Psoas muscle (tissue), 8 donors: Measurements from ENCODE around the gene OARD1. TPM values are rescaled to one million over a fixed set of nuclear protein-coding genes. Genes with fewer than 3 reads are reported as not detected.
A peak's percentile ranks its signal among the peaks of the same experiment; 100 is the strongest.

Experiments used
- ATAC-seq, 4 donors: fragments of 200-7000 bp; cut with Tn5 transposase; one replicate each; pipeline ENCODE4 v1.9.1; 2020; ENCODE audit warnings: moderate library complexity in 3 of 4, mild to moderate bottlenecking in 2 of 4
- DNase-seq, 2 donors: peaks; one replicate each; pipeline ENCODE4 v3.0.0-alpha.2; 2020
- H3K27ac ChIP-seq: fragments of 200-600 bp; one replicate; pipeline ENCODE4 v1.8.0; 2022
- H3K27me3 ChIP-seq, 3 donors: fragments of 200-600 bp in 1 of 3; one replicate each; pipeline versions ENCODE4 v1.6.1 to v1.8.0; 2013 to 2022; ENCODE audit warnings: low read length in 2 of 3, mild to moderate bottlenecking in 2 of 3, moderate library complexity in 1 of 3; ENCODE audit not compliant: insufficient read depth in 3 of 3
- H3K36me3 ChIP-seq, 2 donors: fragments of 200-600 bp in 1 of 2; one replicate each; pipeline versions ENCODE4 v1.6.1 to v1.8.0; 2013 to 2022; ENCODE audit warnings: low read depth in 1 of 2, mild to moderate bottlenecking in 1 of 2, moderate library complexity in 1 of 2; ENCODE audit not compliant: insufficient read depth in 1 of 2
- H3K4me1 ChIP-seq: fragments of 200-600 bp; one replicate; pipeline ENCODE4 v1.8.0; 2022
- H3K4me3 ChIP-seq: fragments of 200-600 bp; one replicate; pipeline ENCODE4 v1.8.0; 2022; ENCODE audit warnings: mild to moderate bottlenecking
- H3K9me3 ChIP-seq: fragments of 200-600 bp; one replicate; pipeline ENCODE4 v1.8.0; 2022
- CTCF ChIP-seq: fragments of 200-600 bp; IDR thresholded peaks from one replicate; pipeline ENCODE4 v1.8.0; 2022; ENCODE audit warnings: antibody characterized with exemption
- WGBS, 3 donors: extraction: QIAGEN DNeasy Blood & Tissue Kit; methylation state at CpG; one replicate each; pipeline versions ENCODE4 v1.1.6 to v1.1.7; 2013; 5-methylcytosine and 5-hydroxymethylcytosine counted together
- intact Hi-C, 2 donors: fragments of 100-400 bp; cut with DNase I; formaldehyde crosslinking; loops; one replicate each; pipeline versions ENCODE4 v1.11.0 to v1.14.2; 2022
- polyA plus RNA-seq, 3 donors: library from polyadenylated mRNA; stranded (reverse); fragments of 200-250 nt; gene quantifications; one replicate each; pipeline ENCODE4 v1.2.3, GENCODE V29; 2013
- total RNA-seq, 4 donors: library from RNA; stranded (reverse); fragmentation: NEBNext Ultra II Directional in 2 of 4; extraction: Animal tissue kit (Norgen Biotek cat#: 25700) in 2 of 4; gene quantifications; one replicate each; pipeline versions ENCODE4 v1.2.1 to v1.2.4, GENCODE V29; 2021 to 2023
- donor health status: healthy with polysubstance abuse.
- donor health status: DM: no; HTN: no; CAD: no; lungs with moderate emphysema.
- donor health status: Bipolar disorder and iron deficiency.
- donor health status: healthy.
- donor health status: DM: yes; HTN: yes; CAD: no.
- donor health status: DM: no; HTN: no; CAD: no.
- donor health status: DM: no; HTN: no; CAD: no.
- donor health status: DM: yes; HTN: yes; CAD: no.

Gene OARD1
- total and polyA plus RNA-seq, 7 donors, result 13.5 to 74.6 (median 23.4) TPM

DNA sequence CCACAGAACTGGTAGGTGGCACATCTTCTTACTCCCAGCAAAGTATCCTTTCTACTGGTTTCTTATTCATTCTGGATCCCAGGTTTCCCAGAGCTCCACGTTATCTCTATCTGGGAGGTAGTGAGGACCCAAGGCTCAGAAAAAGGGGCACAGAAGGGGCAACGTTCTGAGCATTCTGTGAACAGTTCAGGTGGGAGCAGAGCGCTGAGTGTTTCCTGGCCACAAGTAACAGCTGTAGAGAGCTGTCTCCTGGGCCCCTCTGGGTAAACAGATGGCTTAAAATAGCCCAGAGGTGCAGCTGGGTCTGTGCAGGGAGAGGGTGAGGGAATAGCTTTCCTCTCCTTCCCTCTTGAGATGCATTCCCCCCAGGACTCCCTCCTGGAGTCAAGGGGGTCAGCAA is 17.0 kb downstream of the OARD1 start:
- intact Hi-C loops, result no loop called here
- Histone ChIP-seq H3K36me3 (peaks cover 0 to 28% of the 10 kb centered on the region in 2 donors), H3K27me3 (no peaks in the 10 kb centered on the region), H3K4me1 (peaks cover 30% of the 10 kb centered on the region), H3K27ac (peak overlapping the region; percentile 99), H3K9me3 (no peaks in the 10 kb centered on the region), H3K4me3 (peak overlapping the region; percentile 68)
- no peak for TF ChIP-seq CTCF
- 15 to 27% (median 18%) methylated on average over 3 of the region's 3 CpGs for WGBS, 3 donors
- peak; percentile 52 to 59 (median 58) for ATAC-seq
- DNase-seq, result no peak

DNA sequence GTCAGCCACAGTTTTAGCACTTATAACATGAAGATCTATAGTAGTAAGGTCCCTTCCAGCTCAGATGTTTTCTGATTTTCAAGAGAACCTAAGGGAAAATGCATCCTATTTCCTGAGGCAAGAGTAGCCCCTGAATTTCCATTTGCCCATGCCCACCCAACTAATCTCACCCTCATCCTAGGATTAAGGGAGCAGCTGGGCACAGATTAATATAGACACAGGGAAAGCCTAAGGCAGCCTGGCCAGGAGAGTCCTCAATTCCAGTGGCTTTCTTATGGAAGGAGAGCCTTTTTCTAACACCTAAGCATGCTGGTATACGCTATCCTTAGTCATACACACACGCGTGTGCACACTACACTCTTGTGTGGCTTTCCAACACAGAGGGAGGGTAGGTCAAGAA is 17.6 kb downstream of the OARD1 start:
- intact Hi-C loops, result no loop called here

DNA sequence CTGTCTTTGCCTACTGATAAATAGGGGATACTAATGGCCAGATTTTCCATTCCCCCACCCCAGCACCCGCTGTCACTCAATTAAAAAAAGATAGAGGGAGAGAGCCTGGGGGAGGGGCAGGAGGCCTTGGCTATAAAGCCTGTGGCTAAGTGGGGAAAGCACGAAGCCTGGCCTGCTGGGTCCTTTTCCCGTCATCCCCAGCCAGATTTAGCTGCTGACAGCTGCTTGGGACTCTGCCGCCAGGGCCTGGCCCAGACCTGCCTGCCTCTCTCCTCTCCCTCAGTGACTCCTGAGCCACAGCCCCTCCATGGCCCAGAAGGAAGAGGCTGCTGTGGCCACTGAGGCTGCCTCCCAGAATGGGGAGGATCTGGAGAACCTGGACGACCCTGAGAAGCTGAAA is 19.1 kb downstream of the OARD1 start, which contains the start of gene APOBEC2:
Gene APOBEC2 (plus strand): TSS at position 162 of the 400 bp plus-strand sequence. CDS start 146 bp downstream, at position 308.
- Histone ChIP-seq H3K4me1 (peaks cover 35% of the 10 kb centered on the region), H3K4me3 (peak within 1 kb of the TSS; percentile 68), H3K27ac (peak within 1 kb of the TSS; percentile 99), H3K9me3 (no peaks in the 10 kb centered on the region), H3K36me3 (peaks cover 0 to 23% of the 10 kb centered on the region in 2 donors), H3K27me3 (no peaks in the 10 kb centered on the region)
- peak; percentile 81 to 94 for DNase-seq
- 21 to 25% (median 22%) methylated on average over 5 of the region's 5 CpGs for WGBS, 3 donors
- TF ChIP-seq CTCF, result no peak
- intact Hi-C loops, result no loop called here
- peak; percentile 86 to 93 (median 86) for ATAC-seq

More for the DNA sequence above, 17.6 kb downstream of the OARD1 start:
- Histone ChIP-seq H3K27ac (peak overlapping the region; percentile 99), H3K4me1 (peaks cover 31% of the 10 kb centered on the region), H3K4me3 (peak overlapping the region; percentile 68), H3K9me3 (no peaks in the 10 kb centered on the region), H3K36me3 (peaks cover 0 to 23% of the 10 kb centered on the region in 2 donors), H3K27me3 (no peaks in the 10 kb centered on the region)
- no peak for ATAC-seq
- WGBS, 3 donors, result 32 to 55% (median 34%) methylated on average over 3 of the region's 3 CpGs
- TF ChIP-seq CTCF, result no peak
- DNase-seq, result no peak

DNA sequence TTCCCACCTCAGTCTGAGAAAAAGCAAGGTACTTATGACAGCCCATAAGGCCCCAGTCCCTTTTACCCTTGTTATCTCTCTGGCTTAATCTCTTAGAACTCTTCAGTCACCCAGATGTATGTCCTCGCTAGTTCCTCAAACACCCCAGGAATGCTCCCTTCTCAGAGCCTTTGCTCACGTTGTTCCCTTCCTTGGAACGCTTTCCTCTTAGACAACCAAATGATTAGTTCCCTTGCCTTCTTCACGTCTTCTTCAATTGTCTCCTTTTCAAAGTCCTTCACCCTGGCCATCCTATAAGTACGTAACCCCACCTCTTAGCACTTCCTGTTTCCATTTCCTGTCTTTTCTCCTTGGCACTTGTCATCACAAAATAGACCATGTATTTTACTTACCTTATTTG is 20.3 kb downstream of the OARD1 start:
- no peak for TF ChIP-seq CTCF
- H3K27me3 ChIP-seq, result no peaks in the 10 kb centered on the region
- 40 to 63% (median 44%) methylated on average over 5 of the region's 5 CpGs for WGBS, 3 donors
- H3K36me3 ChIP-seq, result peaks cover 0 to 15% of the 10 kb centered on the region in 2 donors
- no peak overlapping the region for H3K4me3 ChIP-seq
- peaks cover 28% of the 10 kb centered on the region for H3K4me1 ChIP-seq
- DNase-seq (no peak), ATAC-seq (no peak)
- peak overlapping the region; percentile 99 for H3K27ac ChIP-seq
- intact Hi-C loops, result no loop called here
- H3K9me3 ChIP-seq, result no peaks in the 10 kb centered on the region

DNA sequence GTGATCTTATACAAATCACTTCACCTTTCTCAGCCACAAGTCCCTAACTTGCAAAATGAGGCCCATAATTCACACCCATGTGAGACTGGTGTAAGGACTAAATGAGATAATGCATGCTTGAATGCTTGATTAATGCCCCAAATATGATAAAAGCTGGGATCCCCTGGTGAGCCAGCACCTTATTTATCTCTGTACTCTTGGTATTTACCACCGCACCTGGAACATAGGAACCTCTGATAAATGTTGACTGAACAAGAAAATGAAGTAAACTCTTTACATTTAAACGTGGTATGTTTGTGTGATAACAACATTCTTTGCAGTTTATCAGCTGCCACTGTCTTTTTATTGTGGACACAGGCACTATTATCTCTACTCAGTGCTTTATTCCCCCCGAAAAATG is 21.6 kb downstream of the OARD1 start:
- WGBS, 3 donors, result 79 to 86% (median 80%) methylated on average over 3 of the region's 3 CpGs
- Histone ChIP-seq H3K27ac (peak overlapping the region; percentile 99), H3K4me1 (peaks cover 28% of the 10 kb centered on the region)

More for the DNA sequence above, 21.6 kb downstream of the OARD1 start:
- no peak for TF ChIP-seq CTCF
- Histone ChIP-seq H3K27me3 (no peaks in the 10 kb centered on the region), H3K4me3 (no peak overlapping the region), H3K9me3 (no peaks in the 10 kb centered on the region), H3K36me3 (peaks cover 0 to 3% of the 10 kb centered on the region in 2 donors)
- DNase-seq (no peak), ATAC-seq (no peak)
- intact Hi-C loops, result no loop called here
